Erythroblast (primary cell): ENCODE results near the gene BAIAP2L1.

Experiments used
- GATA1 ChIP-seq: IDR thresholded peaks from 2 replicates; pipeline ENCODE4 v1.6.1; 2011; ENCODE audit warnings: low read depth, mild to moderate bottlenecking, control low read depth, low read length, moderate library complexity
- POLR2A ChIP-seq: IDR thresholded peaks from 2 replicates; pipeline ENCODE4 v1.6.1; 2011; ENCODE audit warnings: mild to moderate bottlenecking, low read length

DNA sequence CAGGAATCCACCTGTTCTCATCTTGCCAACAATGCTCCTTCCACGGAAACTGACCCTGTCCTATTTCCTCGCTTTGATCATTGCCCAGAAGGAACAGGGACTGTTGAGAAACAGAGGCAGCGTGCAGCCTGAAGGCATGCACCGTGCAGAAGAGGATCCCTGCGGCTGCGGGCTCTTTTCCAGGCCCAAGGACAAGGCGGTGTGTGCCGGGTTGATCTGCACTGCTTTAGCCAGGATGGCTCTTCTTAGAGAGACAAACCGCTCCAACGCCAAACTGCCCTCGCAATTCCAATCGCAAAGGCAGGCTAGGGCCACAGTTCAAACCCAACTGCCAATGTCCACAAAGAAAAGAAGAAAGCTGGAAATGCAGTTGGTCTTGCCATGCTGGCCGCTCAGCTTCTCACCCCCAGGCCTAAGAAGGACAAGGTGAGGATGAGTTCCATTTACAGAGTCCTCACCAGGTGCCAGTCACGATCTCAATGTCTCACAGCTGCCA lies 92.9 kb downstream of the BAIAP2L1 start:
- no peak for TF ChIP-seq POLR2A
- TF ChIP-seq GATA1: no peak
